Measurements from ENCODE around the gene AGBL4. TPM values are rescaled to one million over a fixed set of nuclear protein-coding genes. Genes with fewer than 3 reads are reported as not detected.

The AGBL4 gene
- total and polyA plus RNA-seq, 7 donors = 0.09 to 0.36 (median 0.16) TPM; not detected in 4

GRCh38 chr1:49906365-49906764 lies 117.4 kb downstream of the AGBL4 start:
- Histone ChIP-seq H3K4me1 (no peaks in the 10 kb centered on the region), H3K9me3 (no peaks in the 10 kb centered on the region), H3K36me3 (no peaks in the 10 kb centered on the region), H3K27me3 (no peaks in the 10 kb centered on the region), H3K27ac (no peak overlapping the region), H3K4me3 (no peak overlapping the region)
- no peak for DNase-seq
- 77 to 89% methylated on average over 3 of the region's 3 CpGs for WGBS, 2 donors
- intact Hi-C loops (cut with DNase I) = no loop called here
- TF ChIP-seq POLR2A (IDR thresholded peaks at IDR 0.05) = no peak
- no peak for TF ChIP-seq EP300 (IDR thresholded peaks at IDR 0.05)
- TF ChIP-seq, protein P1, sequence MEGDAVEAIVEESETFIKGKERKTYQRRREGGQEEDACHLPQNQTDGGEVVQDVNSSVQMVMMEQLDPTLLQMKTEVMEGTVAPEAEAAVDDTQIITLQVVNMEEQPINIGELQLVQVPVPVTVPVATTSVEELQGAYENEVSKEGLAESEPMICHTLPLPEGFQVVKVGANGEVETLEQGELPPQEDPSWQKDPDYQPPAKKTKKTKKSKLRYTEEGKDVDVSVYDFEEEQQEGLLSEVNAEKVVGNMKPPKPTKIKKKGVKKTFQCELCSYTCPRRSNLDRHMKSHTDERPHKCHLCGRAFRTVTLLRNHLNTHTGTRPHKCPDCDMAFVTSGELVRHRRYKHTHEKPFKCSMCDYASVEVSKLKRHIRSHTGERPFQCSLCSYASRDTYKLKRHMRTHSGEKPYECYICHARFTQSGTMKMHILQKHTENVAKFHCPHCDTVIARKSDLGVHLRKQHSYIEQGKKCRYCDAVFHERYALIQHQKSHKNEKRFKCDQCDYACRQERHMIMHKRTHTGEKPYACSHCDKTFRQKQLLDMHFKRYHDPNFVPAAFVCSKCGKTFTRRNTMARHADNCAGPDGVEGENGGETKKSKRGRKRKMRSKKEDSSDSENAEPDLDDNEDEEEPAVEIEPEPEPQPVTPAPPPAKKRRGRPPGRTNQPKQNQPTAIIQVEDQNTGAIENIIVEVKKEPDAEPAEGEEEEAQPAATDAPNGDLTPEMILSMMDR (IDR thresholded peaks at IDR 0.05) = no peak
- no peak for TF ChIP-seq POLR2AphosphoS5 (IDR thresholded peaks at IDR 0.05)

DNA sequence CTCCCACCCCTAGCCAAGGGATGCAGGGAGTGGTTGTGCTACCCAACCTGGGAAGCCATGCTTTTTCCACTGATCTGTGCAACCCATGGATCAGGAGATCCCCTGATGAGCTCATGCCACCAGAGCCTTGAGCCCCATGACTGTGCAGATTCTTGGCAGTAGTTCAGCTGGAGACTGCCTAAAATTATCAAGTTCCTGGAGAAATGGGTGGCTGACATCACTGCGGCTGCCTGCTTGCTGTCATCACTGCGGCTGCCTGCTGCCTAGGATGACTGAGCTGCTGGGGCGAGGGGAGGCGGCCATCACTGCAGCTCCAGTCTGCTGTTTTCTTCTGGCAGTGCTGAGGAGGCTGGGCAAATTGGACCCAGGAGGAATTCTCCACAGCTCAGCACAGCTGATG lies 159.2 kb downstream of the AGBL4 start:
- TF ChIP-seq POLR2A (IDR thresholded peaks at IDR 0.05) (no peak), EP300 (IDR thresholded peaks at IDR 0.05) (no peak), POLR2AphosphoS5 (IDR thresholded peaks at IDR 0.05) (no peak)
- TF ChIP-seq, protein P1 (IDR thresholded peaks at IDR 0.05) = no peak

DNA sequence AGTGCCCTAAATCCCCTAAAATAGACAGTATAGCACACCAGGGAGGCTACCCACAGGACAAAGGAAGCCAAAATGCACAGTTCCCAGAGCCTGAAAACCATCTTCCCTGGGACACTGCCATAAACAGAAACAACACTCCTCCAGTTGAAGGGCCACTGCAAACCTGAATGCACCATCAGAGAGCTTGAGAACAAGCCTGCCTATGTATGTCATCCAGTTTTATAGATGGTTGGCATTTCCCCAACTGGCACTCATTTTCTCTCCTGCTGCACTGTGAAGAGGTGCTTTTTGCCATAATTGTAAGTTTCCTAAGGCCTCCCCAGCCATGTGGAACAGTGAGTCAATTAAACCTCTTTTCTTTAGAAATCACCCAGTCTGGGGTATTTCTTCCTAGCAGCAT lies 169.0 kb downstream of the AGBL4 start:
- no peak for TF ChIP-seq POLR2A (IDR thresholded peaks at IDR 0.05)
- TF ChIP-seq EP300 (IDR thresholded peaks at IDR 0.05) = no peak
- TF ChIP-seq, protein P1 (IDR thresholded peaks at IDR 0.05) = no peak
- no peak for TF ChIP-seq POLR2AphosphoS5 (IDR thresholded peaks at IDR 0.05)
- intact Hi-C loops (cut with DNase I) = no loop called here

More for the DNA sequence above, 159.2 kb downstream of the AGBL4 start:
- no peaks in the 10 kb centered on the region for H3K27me3 ChIP-seq
- WGBS, 2 donors = 91 to 94% methylated on average over 4 of the region's 4 CpGs
- DNase-seq = no peak
- H3K4me3 ChIP-seq = no peak overlapping the region
- no peaks in the 10 kb centered on the region for H3K36me3 ChIP-seq
- no peaks in the 10 kb centered on the region for H3K4me1 ChIP-seq
- peaks cover 0 to 5% (median 2%) of the 10 kb centered on the region in 4 donors for H3K9me3 ChIP-seq
- H3K27ac ChIP-seq = no peak overlapping the region
- intact Hi-C loops (cut with DNase I) = no loop called here

DNA sequence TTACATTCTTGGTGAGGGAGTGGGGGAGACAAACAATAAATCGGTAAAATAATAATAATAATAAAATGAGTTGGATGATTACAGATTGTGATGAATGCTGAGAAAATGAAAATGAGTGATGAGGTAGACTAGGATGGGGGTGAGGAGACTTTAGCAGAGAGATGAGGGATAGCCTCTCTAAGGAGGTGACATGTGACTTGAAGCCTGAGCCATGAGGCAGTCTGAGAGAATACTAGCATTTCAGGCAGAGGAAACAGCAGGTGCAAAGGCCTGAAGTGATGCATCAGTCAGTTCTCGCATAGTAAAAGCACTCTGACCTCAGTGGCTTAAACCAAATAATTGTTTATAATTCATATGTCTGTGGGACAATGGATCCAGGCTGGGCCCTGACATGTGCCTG lies 181.2 kb downstream of the AGBL4 start:
- intact Hi-C loops (cut with DNase I) = no loop called here
- Histone ChIP-seq H3K36me3 (no peaks in the 10 kb centered on the region), H3K27ac (no peak overlapping the region), H3K4me1 (no peaks in the 10 kb centered on the region), H3K4me3 (no peak overlapping the region), H3K27me3 (no peaks in the 10 kb centered on the region), H3K9me3 (peaks cover 12 to 22% (median 15%) of the 10 kb centered on the region in 4 donors)
- DNase-seq = no peak
- no peak for TF ChIP-seq EP300 (IDR thresholded peaks at IDR 0.05)
- no peak for TF ChIP-seq POLR2A (IDR thresholded peaks at IDR 0.05)
- no peak for TF ChIP-seq POLR2AphosphoS5 (IDR thresholded peaks at IDR 0.05)
- TF ChIP-seq, protein P1 (IDR thresholded peaks at IDR 0.05) = no peak
- WGBS, 2 donors = 90 to 95% methylated on average over 2 of the region's 2 CpGs

More for the DNA sequence above, 169.0 kb downstream of the AGBL4 start:
- Histone ChIP-seq H3K27me3 (no peaks in the 10 kb centered on the region), H3K27ac (no peak overlapping the region), H3K4me3 (no peak overlapping the region), H3K9me3 (no peaks in the 10 kb centered on the region), H3K36me3 (no peaks in the 10 kb centered on the region), H3K4me1 (no peaks in the 10 kb centered on the region)
- no peak for DNase-seq

DNA sequence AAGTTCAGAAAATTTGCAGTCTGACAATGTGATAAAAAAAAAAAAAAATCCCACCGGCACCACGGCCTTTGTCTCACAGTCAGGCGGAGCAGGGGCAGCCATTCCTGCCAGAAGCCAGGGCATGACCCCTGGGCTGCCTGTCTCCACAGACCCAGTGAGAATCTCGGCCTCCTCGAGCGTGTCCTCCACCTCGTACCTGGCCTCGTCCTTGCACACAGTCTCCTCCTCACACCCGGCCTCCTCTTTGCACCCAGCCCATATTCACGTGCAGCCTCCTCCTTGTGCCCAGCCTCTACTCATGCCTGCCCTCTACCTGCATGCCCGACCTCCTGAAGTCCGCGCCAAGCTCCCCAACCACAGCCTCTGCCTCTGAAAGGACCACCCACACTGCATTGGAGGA lies 182.0 kb downstream of the AGBL4 start:
- H3K27ac ChIP-seq = no peak overlapping the region
- intact Hi-C loops (cut with DNase I) = no loop called here
- DNase-seq = peak; percentile 40

More for the DNA sequence above, 182.0 kb downstream of the AGBL4 start:
- H3K4me1 ChIP-seq = no peaks in the 10 kb centered on the region
- 90 to 94% methylated on average over 13 of the region's 13 CpGs for WGBS, 2 donors
- no peaks in the 10 kb centered on the region for H3K27me3 ChIP-seq
- TF ChIP-seq POLR2AphosphoS5 (IDR thresholded peaks at IDR 0.05) (no peak), EP300 (IDR thresholded peaks at IDR 0.05) (no peak), POLR2A (IDR thresholded peaks at IDR 0.05) (no peak)
- peaks cover 12 to 22% (median 15%) of the 10 kb centered on the region in 4 donors for H3K9me3 ChIP-seq
- H3K4me3 ChIP-seq = no peak overlapping the region
- H3K36me3 ChIP-seq = no peaks in the 10 kb centered on the region
